Stomach (tissue), 9 donors: ENCODE results near the gene IDH2. TPM values are rescaled to one million over a fixed set of nuclear protein-coding genes. Genes with fewer than 3 reads are reported as not detected.

Experiments
- DNase-seq, 2 donors: peaks; one replicate each; pipeline versions ENCODE4 v3.0.0 to v3.0.0-alpha.2; 2013 to 2019
- H3K27ac ChIP-seq, 5 donors: fragments of 200-600 bp in 4 of 5; sonication (generic) in 4 of 5; one replicate each; pipeline ENCODE4 v1.5.1; 2013 to 2019; ENCODE audit warnings: mild to moderate bottlenecking in 1 of 5, moderate library complexity in 1 of 5
- H3K27me3 ChIP-seq, 3 donors: fragments of 200-600 bp; sonication (generic); one replicate each; pipeline ENCODE4 v1.5.1; 2017 to 2019; ENCODE audit warnings: mixed run types in 1 of 3
- H3K36me3 ChIP-seq, 4 donors: fragments of 200-600 bp; sonication (generic); 1 replicate in 3 of 4; 2 replicates in 1 of 4; pipeline ENCODE4 v1.5.1; 2016 to 2019
- H3K4me1 ChIP-seq, 4 donors: fragments of 200-600 bp; sonication (generic); one replicate each; pipeline ENCODE4 v1.5.1; 2016 to 2019
- H3K4me3 ChIP-seq, 4 donors: fragments of 200-600 bp; sonication (generic) in 3 of 4; one replicate each; pipeline ENCODE4 v1.5.1; 2016 to 2019; ENCODE audit warnings: mild to moderate bottlenecking in 1 of 4
- H3K9me3 ChIP-seq, 4 donors: fragments of 200-600 bp; sonication (generic); one replicate each; pipeline ENCODE4 v1.5.1; 2016 to 2019
- CTCF ChIP-seq, 7 experiments: fragments of 450-650 bp in 4 of 7; fragments of 200-600 bp in 3 of 7; sonication (generic) in 3 of 7; IDR thresholded peaks; one replicate each; pipeline ENCODE4 v1.5.1; 2016 to 2019; ENCODE audit warnings: antibody characterized with exemption in 7 of 7, control low read depth in 2 of 7, mild to moderate bottlenecking in 1 of 7
- EP300 ChIP-seq: sonication (generic); formaldehyde crosslinking; IDR thresholded peaks from one replicate; pipeline ENCODE4 v1.6.1; 2017; ENCODE audit warnings: antibody characterized with exemption
- POLR2A ChIP-seq, 4 donors: fragments of 450-650 bp; IDR thresholded peaks; one replicate each; pipeline ENCODE4 v1.6.1; 2016; ENCODE audit warnings: antibody characterized with exemption in 4 of 4, control low read depth in 2 of 4, mild to moderate bottlenecking in 1 of 4, moderate library complexity in 1 of 4
- POLR2AphosphoS5 ChIP-seq, 3 donors: sonication (generic); formaldehyde crosslinking; IDR thresholded peaks; one replicate each; pipeline ENCODE4 v1.6.1; 2016; ENCODE audit warnings: antibody characterized with exemption in 3 of 3
- WGBS, 5 donors: extraction: QIAGEN DNeasy Blood & Tissue Kit in 3 of 5; methylation state at CpG; one replicate each; pipeline versions ENCODE4 v1.1.5 to v1.1.7; 2013 to 2018; 5-methylcytosine and 5-hydroxymethylcytosine counted together
- intact Hi-C: fragments of 100-400 bp; cut with DNase I; formaldehyde crosslinking; loops from one replicate; pipeline ENCODE4 v1.15.1; 2023; ENCODE audit warnings: low total_unique reads
- polyA plus RNA-seq, 3 donors: library from polyadenylated mRNA; stranded (reverse); fragments of 200-250 nt; gene quantifications; one replicate each; pipeline ENCODE4 v1.2.3, GENCODE V29; 2013
- total RNA-seq, 5 donors: library from RNA; depleted of rRNA; stranded (reverse); fragments of >200 nt; gene quantifications; one replicate each; pipeline versions ENCODE4 v1.1.0 to v1.2.3, GENCODE V29; 2014 to 2016
- donor health status: healthy with polysubstance abuse.
- donor health status: Bipolar disorder and iron deficiency.
- donor health status: healthy.

The IDH2 gene
- total and polyA plus RNA-seq, 8 donors = 12.3 to 186 (median 117) TPM

- Histone ChIP-seq H3K27ac (peak overlapping the region; percentile 76 to 85 (median 81)), H3K36me3 (peaks cover 0 to 13% (median 0%) of the 10 kb centered on the region in 4 donors), H3K4me1 (peaks cover 28 to 80% (median 43%) of the 10 kb centered on the region in 4 donors), H3K27me3 (no peaks in the 10 kb centered on the region), H3K9me3 (no peaks in the 10 kb centered on the region), H3K4me3 (no peak overlapping the region)
- 27 to 58% (median 32%) methylated on average over 10 to 12 of the region's 12 CpGs for WGBS, 5 donors
- intact Hi-C loops = no loop called here
- peak; percentile 86 to 89 for DNase-seq
- TF ChIP-seq POLR2AphosphoS5 (IDR thresholded peaks at IDR 0.05) (peak in 2 of 3 donors; percentile 70 to 84), CTCF (IDR thresholded peaks at IDR 0.05) (no peak)
Observed at GRCh38 chr15:90046911-90047392, 55.3 kb downstream of the IDH2 start.

GRCh38 chr15:90046289-90046688 is 56.0 kb downstream of the IDH2 start:
- peaks cover 0 to 11% (median 0%) of the 10 kb centered on the region in 4 donors for H3K36me3 ChIP-seq
- no peaks in the 10 kb centered on the region for H3K27me3 ChIP-seq
- WGBS, 5 donors = 69 to 81% (median 77%) methylated on average over 7 of the region's 7 CpGs
- TF ChIP-seq POLR2A (IDR thresholded peaks at IDR 0.05) = no peak
- no peak for TF ChIP-seq CTCF (IDR thresholded peaks at IDR 0.05)
- TF ChIP-seq POLR2AphosphoS5 (IDR thresholded peaks at IDR 0.05) = no peak
- no peak for TF ChIP-seq EP300
- H3K4me3 ChIP-seq = no peak overlapping the region
- H3K4me1 ChIP-seq = peaks cover 28 to 82% (median 43%) of the 10 kb centered on the region in 4 donors
- intact Hi-C loops = no loop called here
- DNase-seq = no peak
- no peaks in the 10 kb centered on the region for H3K9me3 ChIP-seq
- H3K27ac ChIP-seq = peak overlapping the region; percentile 76 to 85 (median 81)

- TF ChIP-seq POLR2A (IDR thresholded peaks at IDR 0.05) (no peak), CTCF (IDR thresholded peaks at IDR 0.05) (no peak), EP300 (no peak), POLR2AphosphoS5 (IDR thresholded peaks at IDR 0.05) (no peak)
- peak overlapping the region in 2 of 5 donors; percentile 83 to 85 for H3K27ac ChIP-seq
- H3K9me3 ChIP-seq = no peaks in the 10 kb centered on the region
- no peaks in the 10 kb centered on the region for H3K27me3 ChIP-seq
- H3K36me3 ChIP-seq = peaks cover 0 to 11% (median 0%) of the 10 kb centered on the region in 4 donors
- no peak overlapping the region for H3K4me3 ChIP-seq
- WGBS, 5 donors = 94 to 99% (median 97%) methylated on average over 4 of the region's 4 CpGs
- no peak for DNase-seq
- H3K4me1 ChIP-seq = peaks cover 33 to 84% (median 49%) of the 10 kb centered on the region in 4 donors
- intact Hi-C loops = no loop called here
Observed at GRCh38 chr15:90044916-90045371, 57.3 kb downstream of the IDH2 start.

- H3K4me3 ChIP-seq = no peak overlapping the region
- 86 to 95% (median 92%) methylated on average over 13 to 14 of the region's 14 CpGs for WGBS, 5 donors
- H3K36me3 ChIP-seq = peaks cover 0 to 11% (median 0%) of the 10 kb centered on the region in 4 donors
- intact Hi-C loops = no loop called here
- H3K4me1 ChIP-seq = peaks cover 34 to 88% (median 48%) of the 10 kb centered on the region in 4 donors
- no peaks in the 10 kb centered on the region for H3K9me3 ChIP-seq
- no peaks in the 10 kb centered on the region for H3K27me3 ChIP-seq
- H3K27ac ChIP-seq = no peak overlapping the region
- TF ChIP-seq POLR2AphosphoS5 (IDR thresholded peaks at IDR 0.05) (no peak), CTCF (IDR thresholded peaks at IDR 0.05) (no peak), POLR2A (IDR thresholded peaks at IDR 0.05) (no peak), EP300 (no peak)
- no peak for DNase-seq
Observed at GRCh38 chr15:90044191-90044590, 58.1 kb downstream of the IDH2 start.
